GM18951 (cell line): ENCODE results near the gene LRP6.

ENCODE experiments used
- POLR2A ChIP-seq: IDR thresholded peaks from 4 replicates; pipeline ENCODE4 v1.6.1; 2011; ENCODE audit warnings: mild to moderate bottlenecking; ENCODE audit not compliant: insufficient read length, insufficient read depth; ENCODE audit errors: extremely low read depth
- in situ Hi-C: fragments of 300-500 bp; cut with MboI; formaldehyde crosslinking; loops from one replicate; pipeline ENCODE4 v1.12.0; 2022; ENCODE audit warnings: low sequenced_read_pairs, mixed read lengths, inconsistent platforms; ENCODE audit not compliant: unreplicated experiment

Gene LRP6

DNA sequence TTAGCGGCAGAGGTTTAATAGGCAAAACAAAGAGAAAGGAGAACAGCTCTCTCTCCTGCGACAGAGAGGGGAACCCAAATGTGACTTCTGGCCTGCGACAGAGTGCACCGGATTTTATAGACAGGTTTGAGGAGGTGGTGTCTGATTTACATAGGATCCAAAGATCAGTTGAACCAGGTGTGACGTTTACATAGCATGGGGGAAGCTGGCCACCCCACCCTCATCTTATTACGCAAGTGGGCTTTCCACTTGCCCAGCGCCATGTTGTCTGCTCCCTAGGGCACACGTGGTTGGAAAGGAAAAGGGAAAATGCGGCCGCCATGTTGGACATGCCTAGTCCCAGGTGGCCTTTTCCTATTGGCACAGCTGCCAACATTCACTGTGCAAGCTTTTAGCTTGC is 178.7 kb downstream of the LRP6 start:
- TF ChIP-seq POLR2A: no peak

GRCh38 chr12:12087693-12088034 is 179.2 kb downstream of the LRP6 start:
- TF ChIP-seq POLR2A: no peak
- in situ Hi-C loops: no loop called here

More for the DNA sequence above, 178.7 kb downstream of the LRP6 start:
- in situ Hi-C loops: no loop called here

- in situ Hi-C loops: no loop called here
- no peak for TF ChIP-seq POLR2A
These were observed 179.7 kb downstream of the LRP6 start for GRCh38 chr12:12086973-12087692.

- no peak for TF ChIP-seq POLR2A
- in situ Hi-C loops: no loop called here
These were observed 180.5 kb downstream of the LRP6 start for GRCh38 chr12:12086362-12086761.

- in situ Hi-C loops: loop anchor here (5.0 kb wide), 1 partner anchor 239 kb away; no protein-coding TSS in a partner anchor
- TF ChIP-seq POLR2A: no peak
These were observed 183.2 kb downstream of the LRP6 start for GRCh38 chr12:12083688-12084087.

GRCh38 chr12:12081836-12082497 is 184.9 kb downstream of the LRP6 start:
- in situ Hi-C loops: loop anchor here (5.0 kb wide), 1 partner anchor 240 kb away; no protein-coding TSS in a partner anchor
- TF ChIP-seq POLR2A: no peak

- in situ Hi-C loops: no loop called here
These were observed 187.6 kb downstream of the LRP6 start for GRCh38 chr12:12079291-12079690.

GRCh38 chr12:12072064-12072760 is 194.6 kb downstream of the LRP6 start:
- in situ Hi-C loops: loop anchor here (25.0 kb wide), 1 partner anchor 835 kb away; no protein-coding TSS in a partner anchor
- no peak for TF ChIP-seq POLR2A

More at GRCh38 chr12:12079291-12079690, 187.6 kb downstream of the LRP6 start:
- no peak for TF ChIP-seq POLR2A

- in situ Hi-C loops: loop anchor here (25.0 kb wide), 1 partner anchor 834 kb away; no protein-coding TSS in a partner anchor
These were observed 195.9 kb downstream of the LRP6 start, which contains the start of gene BCL2L14 for GRCh38 chr12:12070674-12071656. BCL2L14 (plus strand) TSS chr12:12070939; CDS start chr12:12079306, 8,367 bp downstream.

GRCh38 chr12:12069821-12070548 is 196.9 kb downstream of the LRP6 start:
- no peak for TF ChIP-seq POLR2A
- in situ Hi-C loops: loop anchor here (25.0 kb wide), 1 partner anchor 833 kb away; no protein-coding TSS in a partner anchor

More at GRCh38 chr12:12070674-12071656, 195.9 kb downstream of the LRP6 start, which contains the start of gene BCL2L14:
- TF ChIP-seq POLR2A: no peak

GRCh38 chr12:12068751-12069150 is 198.1 kb downstream of the LRP6 start:
- no peak for TF ChIP-seq POLR2A
- in situ Hi-C loops: loop anchor here (25.0 kb wide), 1 partner anchor 831 kb away; no protein-coding TSS in a partner anchor
